ENCODE measurements around the gene CNTN4. TPM values are rescaled to one million over a fixed set of nuclear protein-coding genes. Genes with fewer than 3 reads are reported as not detected.
"Not testable (repeated sequence)": the region's sequence is repeated elsewhere in the genome, so short reads cannot be mapped to it uniquely, and the experiment has no call there.

The CNTN4 gene
- total RNA-seq, 1 experiment from 2014 or later: 0.12 TPM

GRCh38 chr3:2523281-2523836 lies 424.7 kb downstream of the CNTN4 start:
- ChIA-PET CTCF (interaction anchor here (0.6 kb wide), 1 partner anchor 103 kb away, joined by 3 read pairs; no protein-coding TSS in a partner anchor), POLR2A (no interaction called here)
- intact Hi-C loops (cut with micrococcal nuclease): no loop called here
- Mint-ChIP-seq H3K9me3 (ENCODE audit: unreplicated experiment) (no peaks in the 10 kb centered on the region), H3K4me3 (ENCODE audit: unreplicated experiment) (no peak overlapping the region), H3K27me3 (ENCODE audit: insufficient read depth, unreplicated experiment) (peaks cover 48% of the 10 kb centered on the region), H3K36me3 (ENCODE audit: insufficient read depth, unreplicated experiment) (no peaks in the 10 kb centered on the region), H3K4me1 (ENCODE audit: insufficient read depth, unreplicated experiment) (no peaks in the 10 kb centered on the region), H3K27ac (ENCODE audit: low read depth, unreplicated experiment) (no peak overlapping the region)
- no peak for TF ChIP-seq CTCF (IDR thresholded peaks at IDR 0.05; ENCODE audit: unreplicated experiment)
- no TSS peak for BruUV-seq (replicated peaks)
- no peak for DNase-seq (ENCODE audit: unreplicated experiment)

DNA sequence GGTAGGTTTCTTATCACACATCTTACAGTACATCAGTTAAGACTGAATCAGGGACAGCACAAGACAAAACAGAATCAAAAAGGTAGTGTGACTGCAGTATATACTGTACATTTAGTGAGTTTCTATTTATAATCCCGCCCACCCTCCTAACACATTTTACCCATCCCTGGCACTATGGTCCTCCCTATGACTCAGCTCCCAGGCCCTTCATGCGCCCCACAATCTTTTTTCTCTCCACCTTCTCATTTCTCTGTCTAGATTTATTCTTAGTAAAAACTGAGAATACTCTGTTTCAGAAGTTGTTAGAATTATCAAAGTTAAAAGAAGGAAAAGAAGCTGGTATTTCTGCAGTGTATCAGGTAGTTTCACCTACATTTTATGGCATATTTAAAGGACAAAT lies 427.3 kb downstream of the CNTN4 start:
- CTCF ChIA-PET: interaction anchor here (0.7 kb wide), 1 partner anchor 165 kb away, joined by 3 read pairs; no protein-coding TSS in a partner anchor
- no peak for TF ChIP-seq CTCF (IDR thresholded peaks at IDR 0.05; ENCODE audit: unreplicated experiment)
- intact Hi-C loops (cut with micrococcal nuclease): no loop called here
- H3K27me3 Mint-ChIP-seq (ENCODE audit: insufficient read depth, unreplicated experiment): peaks cover 46% of the 10 kb centered on the region
- H3K4me1 Mint-ChIP-seq (ENCODE audit: insufficient read depth, unreplicated experiment): no peaks in the 10 kb centered on the region
- no TSS peak for BruUV-seq (replicated peaks)
- no peak overlapping the region for H3K4me3 Mint-ChIP-seq (ENCODE audit: unreplicated experiment)
- H3K27ac Mint-ChIP-seq (ENCODE audit: low read depth, unreplicated experiment): no peak overlapping the region
- no peaks in the 10 kb centered on the region for H3K9me3 Mint-ChIP-seq (ENCODE audit: unreplicated experiment)
- no peak for DNase-seq (ENCODE audit: unreplicated experiment)
- H3K36me3 Mint-ChIP-seq (ENCODE audit: insufficient read depth, unreplicated experiment): no peaks in the 10 kb centered on the region
- POLR2A ChIA-PET: no interaction called here

GRCh38 chr3:2526926-2527325 lies 428.3 kb downstream of the CNTN4 start:
- no peaks in the 10 kb centered on the region for H3K4me1 Mint-ChIP-seq (ENCODE audit: insufficient read depth, unreplicated experiment)
- CTCF ChIA-PET: no interaction called here
- intact Hi-C loops (cut with micrococcal nuclease): no loop called here
- no peaks in the 10 kb centered on the region for H3K9me3 Mint-ChIP-seq (ENCODE audit: unreplicated experiment)
- TF ChIP-seq CTCF (IDR thresholded peaks at IDR 0.05; ENCODE audit: unreplicated experiment): no peak
- no peak overlapping the region for H3K27ac Mint-ChIP-seq (ENCODE audit: low read depth, unreplicated experiment)
- POLR2A ChIA-PET: no interaction called here
- peaks cover 46% of the 10 kb centered on the region for H3K27me3 Mint-ChIP-seq (ENCODE audit: insufficient read depth, unreplicated experiment)
- BruUV-seq (replicated peaks): no TSS peak
- no peak for DNase-seq (ENCODE audit: unreplicated experiment)
- H3K36me3 Mint-ChIP-seq (ENCODE audit: insufficient read depth, unreplicated experiment): no peaks in the 10 kb centered on the region
- no peak overlapping the region for H3K4me3 Mint-ChIP-seq (ENCODE audit: unreplicated experiment)

DNA sequence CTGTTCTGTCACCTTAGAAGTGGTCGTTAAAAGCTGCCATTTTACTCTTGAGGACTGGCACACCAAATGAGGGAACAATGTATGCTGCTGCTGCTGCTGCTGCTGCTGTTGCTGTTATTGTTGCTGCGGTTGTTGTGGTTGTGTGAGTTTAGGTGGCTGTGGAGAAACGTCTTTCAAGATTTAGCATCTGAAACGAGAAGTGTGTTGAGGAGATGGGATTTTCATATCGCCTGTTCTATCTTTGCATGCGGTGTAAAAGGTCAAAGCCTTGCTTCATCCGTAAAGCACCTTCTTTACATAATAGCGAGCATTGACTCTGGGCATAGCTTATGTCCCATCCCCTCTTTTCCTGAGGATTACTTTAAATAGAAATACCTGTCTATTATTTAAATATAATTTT lies 428.7 kb downstream of the CNTN4 start:
- DNase-seq (ENCODE audit: unreplicated experiment); intact Hi-C loops (cut with micrococcal nuclease); CTCF ChIA-PET; H3K27ac Mint-ChIP-seq (ENCODE audit: low read depth, unreplicated experiment); POLR2A ChIA-PET; BruUV-seq (replicated peaks); H3K4me3 Mint-ChIP-seq (ENCODE audit: unreplicated experiment); H3K9me3 Mint-ChIP-seq (ENCODE audit: unreplicated experiment); H3K36me3 Mint-ChIP-seq (ENCODE audit: insufficient read depth, unreplicated experiment); H3K4me1 Mint-ChIP-seq (ENCODE audit: insufficient read depth, unreplicated experiment): not testable (repeated sequence)
- peaks cover 46% of the 10 kb centered on the region for H3K27me3 Mint-ChIP-seq (ENCODE audit: insufficient read depth, unreplicated experiment)

- peaks cover 18% of the 10 kb centered on the region for H3K27me3 Mint-ChIP-seq (ENCODE audit: insufficient read depth, unreplicated experiment)
- POLR2A ChIA-PET: not testable (repeated sequence)
Observed at GRCh38 chr3:2534767-2535166, 436.1 kb downstream of the CNTN4 start.

More at GRCh38 chr3:2534767-2535166, 436.1 kb downstream of the CNTN4 start:
- intact Hi-C loops (cut with micrococcal nuclease); DNase-seq (ENCODE audit: unreplicated experiment); H3K4me3 Mint-ChIP-seq (ENCODE audit: unreplicated experiment); H3K4me1 Mint-ChIP-seq (ENCODE audit: insufficient read depth, unreplicated experiment); H3K27ac Mint-ChIP-seq (ENCODE audit: low read depth, unreplicated experiment); H3K36me3 Mint-ChIP-seq (ENCODE audit: insufficient read depth, unreplicated experiment); CTCF ChIA-PET; BruUV-seq (replicated peaks); H3K9me3 Mint-ChIP-seq (ENCODE audit: unreplicated experiment): not testable (repeated sequence)
